Measurements from ENCODE around the gene RNH1.

The RNH1 gene

DNA sequence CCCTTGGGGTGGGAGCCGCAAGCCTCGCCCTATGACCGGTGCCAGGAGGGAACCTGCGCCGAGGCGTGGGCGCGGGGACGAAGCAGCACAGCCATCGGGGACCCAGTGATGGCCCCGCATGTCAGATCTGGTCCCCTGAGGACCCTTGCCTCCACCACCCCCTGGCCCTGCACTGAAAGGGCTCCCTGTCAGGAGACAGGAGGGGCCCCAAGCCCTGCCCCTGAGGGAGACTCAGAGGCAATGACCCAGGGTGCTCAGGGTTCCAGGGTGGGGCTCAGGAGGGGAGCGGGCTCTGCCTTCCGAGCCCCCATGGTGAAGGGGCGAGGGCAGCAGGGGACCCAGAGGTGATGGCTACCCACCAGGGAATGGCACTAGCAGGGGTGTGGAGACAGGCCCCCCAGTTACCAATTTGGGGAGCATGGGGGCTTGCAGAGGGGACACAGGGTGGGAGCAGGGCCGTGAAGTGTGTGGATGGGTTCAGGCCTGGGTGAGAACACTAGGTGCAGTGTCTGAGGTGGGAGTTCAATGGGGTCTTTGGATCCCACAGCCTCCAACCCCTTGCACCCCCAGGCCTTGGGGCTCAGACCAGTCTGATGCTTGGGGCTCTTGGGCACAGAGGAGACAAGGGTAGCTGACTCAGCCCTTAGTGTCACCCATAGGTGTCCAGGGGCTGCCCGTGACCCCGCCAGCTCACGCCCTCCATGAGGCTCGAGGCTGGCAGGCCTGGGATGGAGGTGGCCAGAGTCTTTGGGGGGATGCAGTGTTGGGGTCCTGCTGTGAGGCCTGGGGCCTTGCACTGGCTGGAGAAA lies 30.8 kb upstream of the RNH1 start:
- DNase-seq (ENCODE audit: low read depth in 2 of 2) = no peak

- DNase-seq (ENCODE audit: low read depth in 2 of 2) = peak; percentile 32 to 35
Observed at GRCh38 chr11:536841-537621, 30.0 kb upstream of the RNH1 start, which contains the start of gene LRRC56. Gene LRRC56 (plus strand): TSS chr11:537527. CDS start chr11:540685, 3,158 bp downstream.

DNA sequence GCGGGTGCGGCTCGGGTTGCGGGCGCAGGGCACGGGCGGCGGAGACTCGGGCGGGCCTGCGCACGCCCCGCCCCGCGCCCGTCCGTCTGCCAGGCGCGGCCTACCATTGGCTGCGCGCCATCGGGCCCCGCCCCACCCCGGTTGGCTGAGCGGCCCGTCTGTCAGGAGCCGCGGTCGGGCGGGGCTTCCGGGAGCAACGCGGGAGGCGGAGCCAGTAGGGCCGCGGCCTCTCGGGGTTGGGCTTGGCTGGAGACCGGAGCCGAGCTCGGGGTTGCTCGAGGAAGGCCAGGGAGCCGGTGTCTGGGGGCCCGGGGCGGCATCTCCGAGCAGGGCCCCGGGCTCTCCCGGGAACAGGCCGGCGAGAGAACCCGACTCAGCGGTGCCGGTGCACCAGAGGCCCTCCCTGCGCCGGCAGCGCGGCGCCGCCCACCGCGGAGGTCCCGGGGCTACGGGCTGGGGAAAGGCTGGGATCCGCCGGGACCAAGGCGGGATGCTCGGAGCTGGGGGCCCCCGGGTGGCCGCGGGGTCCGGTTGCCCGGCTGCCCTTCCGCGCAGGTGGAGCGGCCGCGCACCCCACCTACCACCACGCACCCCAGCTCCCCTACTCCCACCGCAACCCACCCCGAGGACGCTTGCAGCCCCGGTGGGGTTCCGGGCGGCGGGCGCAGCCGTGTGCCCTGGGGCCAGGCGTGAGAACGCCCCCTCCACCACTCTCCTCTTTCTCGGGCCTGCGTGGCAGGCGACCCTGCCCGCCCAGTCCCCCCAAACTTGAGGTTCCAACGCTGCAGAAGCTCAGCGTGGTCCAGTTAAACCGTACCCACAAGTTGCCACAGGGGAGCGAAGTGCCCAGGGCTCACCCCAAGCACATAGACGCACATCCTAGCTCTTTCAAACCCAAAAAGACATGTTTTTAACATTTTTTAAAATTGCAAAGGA lies 28.7 kb upstream of the RNH1 start, which contains the start of gene HRAS:
Gene HRAS (minus strand): TSS at position 58 of the 936 bp plus-strand sequence.
- DNase-seq (ENCODE audit: low read depth in 2 of 2) = peak; percentile 86 to 87

GRCh38 chr11:535210-535518 lies 28.1 kb upstream of the RNH1 start:
- DNase-seq (ENCODE audit: low read depth in 2 of 2) = no peak

GRCh38 chr11:534396-535209 lies 27.6 kb upstream of the RNH1 start:
- no peak for DNase-seq (ENCODE audit: low read depth in 2 of 2)

DNA sequence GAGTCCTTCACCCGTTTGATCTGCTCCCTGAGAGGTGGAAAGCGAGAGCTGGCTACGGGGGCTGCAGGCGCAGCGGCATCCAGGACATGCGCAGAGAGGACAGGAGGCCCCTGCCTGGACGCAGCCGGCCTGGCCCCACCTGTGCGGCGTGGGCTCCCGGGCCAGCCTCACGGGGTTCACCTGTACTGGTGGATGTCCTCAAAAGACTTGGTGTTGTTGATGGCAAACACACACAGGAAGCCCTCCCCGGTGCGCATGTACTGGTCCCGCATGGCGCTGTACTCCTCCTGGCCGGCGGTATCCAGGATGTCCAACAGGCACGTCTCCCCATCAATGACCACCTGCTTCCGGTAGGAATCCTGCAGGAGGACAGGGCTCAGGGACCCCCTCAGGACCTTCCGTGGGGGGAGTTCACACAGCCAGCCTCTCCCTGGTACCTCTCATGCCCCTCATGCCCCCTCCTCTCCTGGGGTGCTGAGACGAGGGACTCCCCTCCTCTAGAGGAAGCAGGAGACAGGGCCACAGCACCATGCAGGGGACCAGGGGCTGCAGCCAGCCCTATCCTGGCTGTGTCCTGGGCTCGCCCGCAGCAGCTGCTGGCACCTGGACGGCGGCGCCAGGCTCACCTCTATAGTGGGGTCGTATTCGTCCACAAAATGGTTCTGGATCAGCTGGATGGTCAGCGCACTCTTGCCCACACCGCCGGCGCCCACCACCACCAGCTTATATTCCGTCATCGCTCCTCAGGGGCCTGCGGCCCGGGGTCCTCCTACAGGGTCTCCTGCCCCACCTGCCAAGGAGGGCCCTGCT lies 26.7 kb upstream of the RNH1 start:
- no peak for DNase-seq (ENCODE audit: low read depth in 2 of 2)

DNA sequence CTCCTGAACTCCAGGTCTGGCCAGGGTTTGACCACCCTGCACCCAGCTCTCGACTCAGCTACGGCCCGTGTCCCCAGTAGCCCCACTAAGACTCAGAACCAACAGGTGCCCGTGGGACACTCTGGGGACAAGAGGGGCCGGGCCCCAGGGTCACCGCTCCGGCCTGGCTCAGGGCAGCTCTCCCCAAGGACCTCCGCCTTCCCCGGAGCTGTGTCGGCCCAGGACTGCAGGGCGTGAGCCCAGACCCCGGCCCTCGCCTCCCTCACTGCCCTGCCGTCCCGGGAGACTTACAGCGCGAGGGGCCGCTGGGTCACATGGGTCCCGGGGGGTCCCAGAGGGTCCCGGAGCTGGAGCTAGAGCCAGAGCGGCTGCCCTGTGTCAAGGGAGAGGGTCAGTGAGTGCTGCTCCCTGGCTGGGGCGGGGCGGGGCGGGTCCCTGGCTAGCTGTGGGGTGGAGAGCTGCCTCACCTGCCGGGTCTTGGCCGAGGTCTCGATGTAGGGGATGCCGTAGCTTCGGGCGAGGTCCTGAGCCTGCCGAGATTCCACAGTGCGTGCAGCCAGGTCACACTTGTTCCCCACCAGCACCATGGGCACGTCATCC lies 26.0 kb upstream of the RNH1 start:
- no peak for DNase-seq (ENCODE audit: low read depth in 2 of 2)

GRCh38 chr11:532527-532985 lies 25.5 kb upstream of the RNH1 start:
- no peak for DNase-seq (ENCODE audit: low read depth in 2 of 2)

- no peak for DNase-seq (ENCODE audit: low read depth in 2 of 2)
Observed at GRCh38 chr11:531919-532526, 25.0 kb upstream of the RNH1 start.

GRCh38 chr11:530960-531831 lies 24.2 kb upstream of the RNH1 start:
- DNase-seq (ENCODE audit: low read depth in 2 of 2) = no peak

- no peak for DNase-seq (ENCODE audit: low read depth in 2 of 2)
Observed at GRCh38 chr11:529728-530411, 22.8 kb upstream of the RNH1 start.

DNA sequence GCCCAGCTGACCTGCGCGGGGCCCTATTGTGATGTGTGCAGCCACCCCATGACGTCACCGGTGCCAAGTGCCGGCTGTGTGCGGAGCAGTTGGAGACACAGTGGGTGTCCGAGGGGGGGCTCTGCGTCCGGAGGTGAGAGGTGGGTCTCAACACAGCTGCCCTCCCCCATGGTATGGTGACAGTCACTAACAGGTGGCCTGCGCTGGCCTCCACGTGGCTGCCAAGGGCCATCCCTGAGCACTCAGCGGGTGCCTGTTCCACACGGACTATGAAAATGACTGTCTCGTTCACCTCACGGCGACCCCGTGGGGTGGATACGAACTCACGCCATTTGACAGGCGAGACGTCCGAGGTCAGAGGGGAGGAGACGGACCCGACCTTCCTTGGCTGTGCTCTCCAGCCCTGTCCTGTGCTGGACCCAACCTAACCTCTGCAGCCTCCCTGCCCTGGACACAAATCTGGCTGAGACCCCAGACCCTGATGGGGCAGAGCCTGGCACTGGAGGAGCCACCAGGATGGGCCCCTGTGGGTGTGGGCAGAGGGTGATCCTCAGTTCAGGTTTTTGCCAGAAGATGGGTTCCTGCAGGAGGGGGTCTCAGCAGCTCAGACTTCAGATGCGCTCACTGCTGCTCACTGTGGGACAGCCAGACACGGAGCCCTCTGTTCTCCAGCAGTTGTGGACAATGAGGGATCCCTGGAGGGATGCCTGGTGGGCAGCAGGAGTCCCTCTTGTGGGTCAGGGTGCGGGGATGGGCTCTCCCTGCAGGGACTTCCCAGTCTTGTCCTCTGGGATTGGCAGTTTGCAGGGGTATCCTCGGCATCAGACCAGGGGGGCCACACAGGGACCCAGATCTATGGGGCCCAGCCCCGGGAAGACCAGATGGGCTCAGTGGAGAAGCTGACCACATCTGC lies 22.0 kb upstream of the RNH1 start:
- no peak for DNase-seq (ENCODE audit: low read depth in 2 of 2)

DNA sequence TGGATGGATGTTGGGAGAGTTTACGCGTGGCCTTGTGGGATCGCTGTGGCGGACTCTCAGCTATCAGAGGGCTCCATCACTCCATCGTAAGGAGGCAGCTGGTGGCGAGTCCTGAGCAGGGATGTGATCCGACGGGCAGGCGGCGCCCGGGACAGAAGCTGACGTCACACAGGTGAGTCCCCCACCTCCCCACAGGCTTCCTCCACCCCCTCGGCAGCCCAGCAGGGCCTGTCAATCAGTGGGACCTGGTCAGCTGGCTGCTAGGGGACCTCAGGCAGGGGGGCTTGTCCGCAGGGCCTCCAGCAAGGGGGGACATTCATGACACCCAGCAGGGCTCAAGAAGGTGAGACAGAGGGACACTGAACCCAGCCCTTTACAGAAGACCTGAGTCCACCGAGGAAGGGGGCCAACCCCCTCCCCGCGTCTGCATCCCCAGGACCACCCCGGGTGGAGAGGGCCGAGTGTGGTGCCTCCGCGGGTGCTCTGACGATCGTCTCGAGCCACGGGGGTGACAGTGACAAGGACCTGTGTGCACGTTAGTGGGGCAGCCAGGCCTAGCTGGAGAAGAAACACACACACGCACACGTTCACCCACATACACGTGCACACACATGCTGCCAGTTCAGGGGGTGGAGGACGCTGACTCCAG lies 21.2 kb upstream of the RNH1 start:
- no peak for DNase-seq (ENCODE audit: low read depth in 2 of 2)

GRCh38 chr11:526192-526591 lies 19.1 kb upstream of the RNH1 start:
- DNase-seq (ENCODE audit: low read depth in 2 of 2) = no peak

- no peak for DNase-seq (ENCODE audit: low read depth in 2 of 2)
Observed at GRCh38 chr11:521177-521688, 14.2 kb upstream of the RNH1 start.

All from fibroblast of skin of left biceps (primary cell).